Measurements from ENCODE around the gene ADRA2B.
"Not testable (repeated sequence)": the region's sequence is repeated elsewhere in the genome, so short reads cannot be mapped to it uniquely, and the experiment has no call there.

ADRA2B gene

DNA sequence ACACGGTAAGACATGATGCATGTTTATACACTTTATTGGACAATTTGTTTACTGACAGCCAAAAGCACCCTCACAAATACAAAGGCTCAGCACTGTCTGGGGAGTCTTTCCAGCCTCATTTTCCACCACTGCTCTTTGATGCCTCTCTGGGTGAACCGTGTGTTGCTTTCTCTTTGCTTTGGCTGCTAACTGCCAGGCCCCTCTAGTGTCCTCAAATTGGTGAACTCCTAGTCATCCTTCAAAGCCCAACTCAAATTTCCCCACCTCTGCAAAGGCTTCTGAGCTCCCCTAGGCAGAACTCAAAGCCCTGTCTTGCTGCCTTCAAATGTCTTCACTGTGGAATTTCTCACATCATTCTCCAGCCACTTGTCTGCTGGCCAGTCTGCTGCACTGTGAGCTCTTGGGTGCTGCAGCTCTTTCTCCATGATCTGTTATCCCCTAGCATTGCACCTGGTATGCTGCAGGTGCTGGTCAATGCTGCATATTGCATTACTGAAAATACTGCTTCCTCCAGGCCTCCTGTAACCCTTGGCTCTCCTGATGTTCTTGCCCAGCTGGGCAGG is 49.2 kb downstream of the ADRA2B start:
- not testable (repeated sequence) for H3K9me3 ChIP-seq (ENCODE audit: insufficient read depth, low read depth, low read length); H3K9ac ChIP-seq (ENCODE audit: low read depth, low read length, poor library complexity, severe bottlenecking); H3K27me3 ChIP-seq (ENCODE audit: insufficient read depth, low read length, poor library complexity, severe bottlenecking); H3K4me2 ChIP-seq (ENCODE audit: low read depth, low read length, poor library complexity, severe bottlenecking); H3K36me3 ChIP-seq (ENCODE audit: insufficient read depth, low read length); H3K4me3 ChIP-seq (ENCODE audit: low read length, poor library complexity, severe bottlenecking); H3K4me1 ChIP-seq (ENCODE audit: insufficient read depth, low read length, poor library complexity, severe bottlenecking); H3F3A ChIP-seq (ENCODE audit: low read depth); H2AFZ ChIP-seq (ENCODE audit: low read length); H3K79me2 ChIP-seq (ENCODE audit: insufficient read depth, low read length); H3K9me2 ChIP-seq (replicated peaks; ENCODE audit: low read depth, low read length); H4K20me1 ChIP-seq (ENCODE audit: insufficient read depth, low read length, poor library complexity, severe bottlenecking)

DNA sequence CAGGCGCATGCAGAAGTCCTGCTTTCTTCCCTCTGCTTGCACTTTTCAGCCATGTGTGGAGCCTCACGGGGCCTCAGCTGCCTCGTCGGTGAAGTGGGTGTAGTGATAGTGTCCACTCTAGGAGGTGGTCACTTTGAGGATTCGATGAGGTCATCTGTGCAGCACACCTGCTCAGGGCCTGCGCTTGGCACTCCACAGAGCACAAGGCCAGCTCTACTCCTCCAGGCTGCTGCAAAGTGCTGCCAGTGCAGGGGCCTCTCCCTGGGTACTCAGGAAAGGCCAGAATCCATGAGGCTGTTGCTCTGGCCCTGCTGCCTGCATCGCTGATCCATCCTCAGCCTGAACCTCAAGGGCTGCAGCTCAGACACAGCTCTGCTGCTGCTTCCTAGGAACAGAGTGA is 49.9 kb downstream of the ADRA2B start:
- H3K9me3 ChIP-seq (ENCODE audit: insufficient read depth, low read depth, low read length); H3K36me3 ChIP-seq (ENCODE audit: insufficient read depth, low read length); H3K79me2 ChIP-seq (ENCODE audit: insufficient read depth, low read length); H3K27me3 ChIP-seq (ENCODE audit: insufficient read depth, low read length, poor library complexity, severe bottlenecking); H3F3A ChIP-seq (ENCODE audit: low read depth); H2AFZ ChIP-seq (ENCODE audit: low read length); H3K4me1 ChIP-seq (ENCODE audit: insufficient read depth, low read length, poor library complexity, severe bottlenecking); H4K20me1 ChIP-seq (ENCODE audit: insufficient read depth, low read length, poor library complexity, severe bottlenecking); H3K9me2 ChIP-seq (replicated peaks; ENCODE audit: low read depth, low read length); H3K9ac ChIP-seq (ENCODE audit: low read depth, low read length, poor library complexity, severe bottlenecking); H3K4me2 ChIP-seq (ENCODE audit: low read depth, low read length, poor library complexity, severe bottlenecking); H3K4me3 ChIP-seq (ENCODE audit: low read length, poor library complexity, severe bottlenecking): not testable (repeated sequence)

DNA sequence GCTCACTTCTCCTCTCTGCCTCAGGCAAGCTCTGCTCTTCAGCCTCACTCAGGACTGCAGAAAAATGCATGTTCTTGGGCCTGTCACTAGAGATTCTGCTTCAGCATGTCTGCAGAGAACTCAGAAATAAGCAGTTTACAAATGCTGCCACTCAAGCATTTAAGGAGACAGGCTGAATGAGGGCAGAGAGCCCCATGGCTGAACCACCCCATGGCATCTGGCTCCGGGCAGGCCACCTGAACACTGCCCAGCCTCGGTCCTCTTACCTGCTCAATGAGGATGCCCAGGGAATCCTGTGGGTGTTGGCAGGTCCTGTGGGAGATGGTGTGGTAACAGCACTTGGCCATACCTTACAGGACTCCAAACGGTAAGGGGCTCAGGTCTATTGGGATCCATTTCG is 50.4 kb downstream of the ADRA2B start:
- not testable (repeated sequence) for H3K27me3 ChIP-seq (ENCODE audit: insufficient read depth, low read length, poor library complexity, severe bottlenecking); H2AFZ ChIP-seq (ENCODE audit: low read length); H3K9me2 ChIP-seq (replicated peaks; ENCODE audit: low read depth, low read length); H3K9ac ChIP-seq (ENCODE audit: low read depth, low read length, poor library complexity, severe bottlenecking); H3K79me2 ChIP-seq (ENCODE audit: insufficient read depth, low read length); H3F3A ChIP-seq (ENCODE audit: low read depth); H4K20me1 ChIP-seq (ENCODE audit: insufficient read depth, low read length, poor library complexity, severe bottlenecking); H3K9me3 ChIP-seq (ENCODE audit: insufficient read depth, low read depth, low read length); H3K36me3 ChIP-seq (ENCODE audit: insufficient read depth, low read length); H3K4me2 ChIP-seq (ENCODE audit: low read depth, low read length, poor library complexity, severe bottlenecking); H3K4me3 ChIP-seq (ENCODE audit: low read length, poor library complexity, severe bottlenecking); H3K4me1 ChIP-seq (ENCODE audit: insufficient read depth, low read length, poor library complexity, severe bottlenecking)

DNA sequence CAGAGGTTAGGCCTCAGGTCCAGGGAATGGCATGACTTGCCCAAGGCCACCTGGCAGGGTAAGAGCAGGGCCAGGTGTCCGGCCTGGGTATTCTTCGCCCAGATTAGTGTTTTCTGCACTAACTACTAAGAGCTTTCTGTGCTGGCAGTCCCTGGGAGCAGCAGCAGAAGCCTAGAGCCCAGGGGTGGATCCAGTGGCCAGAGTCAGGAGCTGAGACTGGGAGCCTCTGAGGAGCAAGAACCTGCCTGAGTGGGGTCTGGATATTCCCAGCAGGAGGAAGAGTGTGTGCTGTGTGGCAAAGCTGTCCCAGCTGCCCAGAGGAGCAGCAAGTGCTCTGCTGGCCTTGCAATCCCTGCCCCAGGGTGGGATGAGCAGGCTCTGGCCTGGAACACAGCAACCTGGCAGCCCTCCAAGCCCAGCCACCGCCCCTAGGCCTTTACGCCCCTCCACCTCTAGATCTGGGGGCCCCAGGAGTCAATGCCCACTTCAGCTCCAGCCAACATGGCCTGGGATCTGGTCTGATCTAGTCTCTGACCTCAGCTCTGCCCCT is 50.9 kb downstream of the ADRA2B start:
- H3K4me1 ChIP-seq (ENCODE audit: insufficient read depth, low read length, poor library complexity, severe bottlenecking): no peaks in the 10 kb centered on the region
- no peaks in the 10 kb centered on the region for H3K27me3 ChIP-seq (ENCODE audit: insufficient read depth, low read length, poor library complexity, severe bottlenecking)
- no peaks in the 10 kb centered on the region for H3F3A ChIP-seq (ENCODE audit: low read depth)
- H3K4me3 ChIP-seq (ENCODE audit: low read length, poor library complexity, severe bottlenecking): no peak overlapping the region
- no peaks in the 10 kb centered on the region for H3K79me2 ChIP-seq (ENCODE audit: insufficient read depth, low read length)
- no peak overlapping the region for H3K4me2 ChIP-seq (ENCODE audit: low read depth, low read length, poor library complexity, severe bottlenecking)
- H3K9me3 ChIP-seq (ENCODE audit: insufficient read depth, low read depth, low read length): no peaks in the 10 kb centered on the region
- H2AFZ ChIP-seq (ENCODE audit: low read length): no peak overlapping the region
- no peaks in the 10 kb centered on the region for H3K36me3 ChIP-seq (ENCODE audit: insufficient read depth, low read length)
- no peaks in the 10 kb centered on the region for H3K9me2 ChIP-seq (replicated peaks; ENCODE audit: low read depth, low read length)
- H3K9ac ChIP-seq (ENCODE audit: low read depth, low read length, poor library complexity, severe bottlenecking): no peak overlapping the region
- TF ChIP-seq CTCF (conservative IDR thresholded peaks at IDR 0.05; ENCODE audit: low read length) (no peak), EZH2phosphoT487 (IDR thresholded peaks at IDR 0.05; ENCODE audit: borderline replicate concordance) (no peak)
- no peaks in the 10 kb centered on the region for H4K20me1 ChIP-seq (ENCODE audit: insufficient read depth, low read length, poor library complexity, severe bottlenecking)

- not testable (repeated sequence) for H3K4me3 ChIP-seq (ENCODE audit: low read length, poor library complexity, severe bottlenecking); H3K9me2 ChIP-seq (replicated peaks; ENCODE audit: low read depth, low read length); H3K36me3 ChIP-seq (ENCODE audit: insufficient read depth, low read length); H3K9ac ChIP-seq (ENCODE audit: low read depth, low read length, poor library complexity, severe bottlenecking); H3F3A ChIP-seq (ENCODE audit: low read depth); H4K20me1 ChIP-seq (ENCODE audit: insufficient read depth, low read length, poor library complexity, severe bottlenecking); H3K79me2 ChIP-seq (ENCODE audit: insufficient read depth, low read length); H3K9me3 ChIP-seq (ENCODE audit: insufficient read depth, low read depth, low read length); H2AFZ ChIP-seq (ENCODE audit: low read length); H3K4me2 ChIP-seq (ENCODE audit: low read depth, low read length, poor library complexity, severe bottlenecking); H3K4me1 ChIP-seq (ENCODE audit: insufficient read depth, low read length, poor library complexity, severe bottlenecking); H3K27me3 ChIP-seq (ENCODE audit: insufficient read depth, low read length, poor library complexity, severe bottlenecking)
Observed at GRCh38 chr2:96064760-96065159, 51.6 kb downstream of the ADRA2B start.

- not testable (repeated sequence) for H3K9me2 ChIP-seq (replicated peaks; ENCODE audit: low read depth, low read length); H3K4me3 ChIP-seq (ENCODE audit: low read length, poor library complexity, severe bottlenecking); H3K9me3 ChIP-seq (ENCODE audit: insufficient read depth, low read depth, low read length)
Observed at GRCh38 chr2:96064047-96064675, 52.2 kb downstream of the ADRA2B start.

More at GRCh38 chr2:96064047-96064675, 52.2 kb downstream of the ADRA2B start:
- not testable (repeated sequence) for H3K79me2 ChIP-seq (ENCODE audit: insufficient read depth, low read length); H3F3A ChIP-seq (ENCODE audit: low read depth); H3K27me3 ChIP-seq (ENCODE audit: insufficient read depth, low read length, poor library complexity, severe bottlenecking); H2AFZ ChIP-seq (ENCODE audit: low read length); H3K4me1 ChIP-seq (ENCODE audit: insufficient read depth, low read length, poor library complexity, severe bottlenecking); H3K36me3 ChIP-seq (ENCODE audit: insufficient read depth, low read length); H3K4me2 ChIP-seq (ENCODE audit: low read depth, low read length, poor library complexity, severe bottlenecking); H4K20me1 ChIP-seq (ENCODE audit: insufficient read depth, low read length, poor library complexity, severe bottlenecking); H3K9ac ChIP-seq (ENCODE audit: low read depth, low read length, poor library complexity, severe bottlenecking)
